Peyer's patch (tissue), 4 donors: ENCODE data around the gene MAP3K10. TPM values are rescaled to one million over a fixed set of nuclear protein-coding genes. Genes with fewer than 3 reads are reported as not detected.

Source experiments
- DNase-seq, 3 donors: peaks; one replicate each; pipeline ENCODE4 v3.0.0-alpha.2; 2017 to 2019
- H3K27ac ChIP-seq, 4 donors: fragments of 200-600 bp; sonication (generic); one replicate each; pipeline ENCODE4 v1.5.1; 2016 to 2019
- H3K27me3 ChIP-seq, 2 donors: fragments of 200-600 bp; sonication (generic); one replicate each; pipeline ENCODE4 v1.5.1; 2019
- H3K36me3 ChIP-seq, 3 donors: fragments of 200-600 bp; sonication (generic); one replicate each; pipeline ENCODE4 v1.5.1; 2016 to 2019
- H3K4me1 ChIP-seq, 4 donors: fragments of 200-600 bp; sonication (generic); one replicate each; pipeline ENCODE4 v1.5.1; 2016 to 2019
- H3K4me3 ChIP-seq, 4 donors: fragments of 200-600 bp; sonication (generic); 1 replicate in 3 of 4; 2 replicates in 1 of 4; pipeline ENCODE4 v1.5.1; 2016 to 2019; ENCODE audit warnings: mild to moderate bottlenecking in 1 of 4
- H3K9me3 ChIP-seq, 4 donors: fragments of 200-600 bp; sonication (generic); one replicate each; pipeline ENCODE4 v1.5.1; 2016 to 2019; ENCODE audit warnings: mild to moderate bottlenecking in 1 of 4
- POLR2A ChIP-seq, 2 donors: fragments of 450-650 bp; IDR thresholded peaks; one replicate each; pipeline ENCODE4 v1.5.1; 2017; ENCODE audit warnings: antibody characterized with exemption in 2 of 2, mild to moderate bottlenecking in 2 of 2, moderate library complexity in 2 of 2
- total RNA-seq, 4 donors: library from RNA; depleted of rRNA; stranded (reverse); fragments of >200 nt; gene quantifications; one replicate each; pipeline ENCODE4 v1.1.0, GENCODE V29; 2016
- TF ChIP-seq, protein P1 (sequence below), 6 experiments: fragments of 450-650 bp in 4 of 6; fragments of 200-600 bp in 2 of 6; sonication (generic) in 1 of 6; IDR thresholded peaks; one replicate each; pipeline ENCODE4 v1.5.1; 2017 to 2019; ENCODE audit warnings: antibody characterized with exemption in 6 of 6, mild to moderate bottlenecking in 3 of 6, moderate library complexity in 1 of 6

MAP3K10 gene
- total RNA-seq, 4 donors from 2014 or later = 8.1 to 64.4 (median 16.2) TPM

GRCh38 chr19:40147338-40147692, 43.9 kb upstream of the MAP3K10 start:
- DNase-seq = no peak
- Histone ChIP-seq H3K4me1 (no peaks in the 10 kb centered on the region), H3K27ac (no peak overlapping the region), H3K9me3 (no peaks in the 10 kb centered on the region), H3K4me3 (no peak overlapping the region), H3K27me3 (no peaks in the 10 kb centered on the region), H3K36me3 (no peaks in the 10 kb centered on the region)
- no peak for TF ChIP-seq POLR2A (IDR thresholded peaks at IDR 0.05)
- TF ChIP-seq, protein P1, sequence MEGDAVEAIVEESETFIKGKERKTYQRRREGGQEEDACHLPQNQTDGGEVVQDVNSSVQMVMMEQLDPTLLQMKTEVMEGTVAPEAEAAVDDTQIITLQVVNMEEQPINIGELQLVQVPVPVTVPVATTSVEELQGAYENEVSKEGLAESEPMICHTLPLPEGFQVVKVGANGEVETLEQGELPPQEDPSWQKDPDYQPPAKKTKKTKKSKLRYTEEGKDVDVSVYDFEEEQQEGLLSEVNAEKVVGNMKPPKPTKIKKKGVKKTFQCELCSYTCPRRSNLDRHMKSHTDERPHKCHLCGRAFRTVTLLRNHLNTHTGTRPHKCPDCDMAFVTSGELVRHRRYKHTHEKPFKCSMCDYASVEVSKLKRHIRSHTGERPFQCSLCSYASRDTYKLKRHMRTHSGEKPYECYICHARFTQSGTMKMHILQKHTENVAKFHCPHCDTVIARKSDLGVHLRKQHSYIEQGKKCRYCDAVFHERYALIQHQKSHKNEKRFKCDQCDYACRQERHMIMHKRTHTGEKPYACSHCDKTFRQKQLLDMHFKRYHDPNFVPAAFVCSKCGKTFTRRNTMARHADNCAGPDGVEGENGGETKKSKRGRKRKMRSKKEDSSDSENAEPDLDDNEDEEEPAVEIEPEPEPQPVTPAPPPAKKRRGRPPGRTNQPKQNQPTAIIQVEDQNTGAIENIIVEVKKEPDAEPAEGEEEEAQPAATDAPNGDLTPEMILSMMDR (IDR thresholded peaks at IDR 0.05) = no peak

GRCh38 chr19:40147693-40148347, 43.4 kb upstream of the MAP3K10 start:
- Histone ChIP-seq H3K9me3 (no peaks in the 10 kb centered on the region), H3K4me3 (no peak overlapping the region), H3K27me3 (no peaks in the 10 kb centered on the region), H3K4me1 (no peaks in the 10 kb centered on the region), H3K36me3 (no peaks in the 10 kb centered on the region), H3K27ac (no peak overlapping the region)
- DNase-seq = no peak
- TF ChIP-seq POLR2A (IDR thresholded peaks at IDR 0.05) = no peak
- TF ChIP-seq, protein P1 (IDR thresholded peaks at IDR 0.05) = no peak

DNA sequence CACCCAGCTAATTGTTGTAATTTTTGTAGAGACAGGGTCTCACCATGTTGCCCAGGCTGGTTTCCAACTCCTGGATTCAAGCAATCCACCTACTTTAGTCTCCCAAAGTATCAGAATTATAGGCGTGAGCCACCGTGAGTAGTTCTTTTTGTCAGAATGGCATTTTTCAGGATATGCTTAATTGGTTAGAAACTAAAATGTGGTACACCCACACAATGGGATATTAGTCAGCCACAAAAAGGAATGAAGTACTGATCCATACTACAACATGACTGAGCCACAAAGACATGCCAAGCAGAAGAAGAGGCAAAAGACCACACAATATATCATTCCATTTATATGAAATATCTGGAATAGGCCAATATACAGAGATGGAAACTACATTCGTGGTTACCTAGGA, 41.7 kb upstream of the MAP3K10 start:
- H3K27ac ChIP-seq = no peak overlapping the region
- H3K27me3 ChIP-seq = no peaks in the 10 kb centered on the region
- no peak overlapping the region for H3K4me3 ChIP-seq
- no peak for DNase-seq
- no peaks in the 10 kb centered on the region for H3K4me1 ChIP-seq
- TF ChIP-seq POLR2A (IDR thresholded peaks at IDR 0.05) = no peak
- no peaks in the 10 kb centered on the region for H3K36me3 ChIP-seq
- no peaks in the 10 kb centered on the region for H3K9me3 ChIP-seq

GRCh38 chr19:40150170-40150569, 41.1 kb upstream of the MAP3K10 start:
- TF ChIP-seq, protein P1 (IDR thresholded peaks at IDR 0.05) = no peak
- no peak for TF ChIP-seq POLR2A (IDR thresholded peaks at IDR 0.05)
- H3K27me3 ChIP-seq = no peaks in the 10 kb centered on the region
- H3K4me3 ChIP-seq = no peak overlapping the region
- no peak overlapping the region for H3K27ac ChIP-seq
- no peaks in the 10 kb centered on the region for H3K36me3 ChIP-seq
- no peaks in the 10 kb centered on the region for H3K9me3 ChIP-seq
- H3K4me1 ChIP-seq = no peaks in the 10 kb centered on the region
- no peak for DNase-seq

GRCh38 chr19:40154121-40154680, 37.0 kb upstream of the MAP3K10 start:
- no peaks in the 10 kb centered on the region for H3K9me3 ChIP-seq
- H3K36me3 ChIP-seq = no peaks in the 10 kb centered on the region
- H3K27ac ChIP-seq = no peak overlapping the region
- no peaks in the 10 kb centered on the region for H3K4me1 ChIP-seq
- DNase-seq = no peak
- H3K4me3 ChIP-seq = no peak overlapping the region
- no peaks in the 10 kb centered on the region for H3K27me3 ChIP-seq
- TF ChIP-seq POLR2A (IDR thresholded peaks at IDR 0.05) = no peak
- TF ChIP-seq, protein P1 (IDR thresholded peaks at IDR 0.05) = no peak

DNA sequence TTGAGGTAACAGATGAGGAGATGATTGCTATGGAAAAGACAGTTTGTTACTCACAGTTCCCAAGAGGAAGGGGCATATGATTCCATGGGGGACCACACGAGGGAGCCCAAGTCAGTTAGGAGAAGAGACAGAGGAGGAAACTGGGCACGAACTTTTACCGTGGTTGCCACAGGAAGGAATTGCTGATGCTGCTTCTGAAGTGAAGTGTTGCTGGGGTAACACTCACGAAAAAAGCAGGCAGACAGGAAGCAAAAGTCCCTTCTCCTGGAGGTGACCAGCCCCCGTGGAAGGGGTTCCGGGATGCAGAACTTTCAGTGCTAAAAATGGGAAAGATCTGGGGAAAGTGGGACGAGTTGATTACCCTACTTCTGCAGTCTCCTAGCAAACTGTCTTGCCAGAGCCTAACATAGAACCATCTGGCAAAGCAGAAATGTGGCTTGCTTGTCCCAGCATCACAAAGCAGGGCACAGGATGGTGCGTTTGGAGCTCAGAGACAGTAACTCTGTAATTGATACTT, 35.4 kb upstream of the MAP3K10 start:
- Histone ChIP-seq H3K36me3 (no peaks in the 10 kb centered on the region), H3K9me3 (no peaks in the 10 kb centered on the region), H3K27ac (no peak overlapping the region), H3K4me1 (no peaks in the 10 kb centered on the region), H3K27me3 (no peaks in the 10 kb centered on the region), H3K4me3 (no peak overlapping the region)
- DNase-seq = no peak
- no peak for TF ChIP-seq POLR2A (IDR thresholded peaks at IDR 0.05)
- TF ChIP-seq, protein P1 (IDR thresholded peaks at IDR 0.05) = peak in 1 of 6 experiments; percentile 21
